ENCODE data around the gene COX20. TPM values are rescaled to one million over a fixed set of nuclear protein-coding genes. Genes with fewer than 3 reads are reported as not detected.

Gene COX20
- total and polyA plus RNA-seq, 3 donors from 2014 or later: 41.6 to 60.6 (median 52.3) TPM

DNA sequence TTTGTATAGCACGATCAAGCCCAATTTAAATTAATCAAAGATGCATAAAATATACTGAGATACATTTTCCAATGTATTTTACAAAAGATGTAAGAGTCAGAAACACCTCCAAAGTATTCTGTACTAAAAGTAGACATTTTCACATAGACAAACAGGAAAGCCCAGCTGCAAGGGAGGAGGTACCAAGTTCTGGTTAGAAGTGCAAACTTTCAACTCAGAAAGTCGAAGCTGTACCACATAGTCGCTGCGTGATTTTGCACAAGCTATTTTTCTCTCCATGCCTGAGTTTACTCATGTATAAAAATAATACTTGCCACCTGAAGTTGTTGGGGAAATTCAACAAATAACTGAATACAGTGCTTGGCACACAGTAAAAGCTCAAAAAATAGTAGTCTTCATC lies 34.5 kb downstream of the COX20 start:
- no peak for TF ChIP-seq POLR2A (IDR thresholded peaks at IDR 0.05)
- intact Hi-C loops (cut with DNase I; ENCODE audit: low total_unique reads): no loop called here
- 90 to 94% methylated on average over 4 of the region's 4 CpGs for WGBS, 2 donors

DNA sequence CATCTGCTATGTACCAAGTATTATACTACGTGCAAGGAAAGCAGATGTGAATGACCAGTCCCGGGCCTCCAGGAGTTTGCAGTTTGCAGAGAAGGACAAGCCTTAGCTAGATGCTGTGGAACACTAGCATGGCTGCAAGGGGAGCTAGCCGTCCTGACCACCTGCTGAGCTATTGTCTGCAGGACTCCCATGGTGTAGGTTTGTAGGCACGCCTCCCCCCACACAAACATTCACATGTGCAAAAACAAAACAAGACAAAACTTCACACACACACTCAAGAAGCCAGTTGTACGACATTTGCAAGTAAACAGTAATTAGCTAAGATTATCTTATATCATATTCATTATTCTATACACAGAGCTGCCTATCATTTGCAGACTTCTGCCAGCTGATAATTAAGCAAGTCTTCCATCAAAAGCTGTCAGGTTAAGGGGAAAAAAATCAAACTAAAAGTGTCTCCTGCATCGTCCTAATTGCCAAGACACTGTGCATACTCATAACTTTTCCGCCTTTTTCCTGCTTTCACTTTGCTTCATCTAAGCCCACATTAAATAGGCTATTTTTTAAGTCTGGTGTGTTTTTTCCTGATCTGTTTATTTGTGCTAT lies 39.6 kb downstream of the COX20 start:
- H3K9me3 ChIP-seq: no peaks in the 10 kb centered on the region
- intact Hi-C loops (cut with DNase I; ENCODE audit: low total_unique reads): no loop called here

More for the DNA sequence above, 34.5 kb downstream of the COX20 start:
- H3K4me1 ChIP-seq: no peaks in the 10 kb centered on the region
- H3K9me3 ChIP-seq: no peaks in the 10 kb centered on the region
- no peaks in the 10 kb centered on the region for H3K36me3 ChIP-seq (ENCODE audit: low read depth, missing control alignments)
- no peak overlapping the region for H3K4me3 ChIP-seq
- DNase-seq: no peak
- H3K27ac ChIP-seq: no peak overlapping the region
- H3K27me3 ChIP-seq: no peaks in the 10 kb centered on the region

GRCh38 chr1:244876228-244876910 lies 40.9 kb downstream of the COX20 start:
- Histone ChIP-seq H3K4me1 (peaks cover 4% of the 10 kb centered on the region), H3K27ac (no peak overlapping the region), H3K4me3 (no peak overlapping the region), H3K36me3 (ENCODE audit: low read depth, missing control alignments) (no peaks in the 10 kb centered on the region), H3K27me3 (no peaks in the 10 kb centered on the region), H3K9me3 (no peaks in the 10 kb centered on the region)
- 90 to 93% methylated on average over 8 of the region's 8 CpGs for WGBS, 2 donors
- no peak for TF ChIP-seq POLR2A (IDR thresholded peaks at IDR 0.05)
- TF ChIP-seq, protein P1, sequence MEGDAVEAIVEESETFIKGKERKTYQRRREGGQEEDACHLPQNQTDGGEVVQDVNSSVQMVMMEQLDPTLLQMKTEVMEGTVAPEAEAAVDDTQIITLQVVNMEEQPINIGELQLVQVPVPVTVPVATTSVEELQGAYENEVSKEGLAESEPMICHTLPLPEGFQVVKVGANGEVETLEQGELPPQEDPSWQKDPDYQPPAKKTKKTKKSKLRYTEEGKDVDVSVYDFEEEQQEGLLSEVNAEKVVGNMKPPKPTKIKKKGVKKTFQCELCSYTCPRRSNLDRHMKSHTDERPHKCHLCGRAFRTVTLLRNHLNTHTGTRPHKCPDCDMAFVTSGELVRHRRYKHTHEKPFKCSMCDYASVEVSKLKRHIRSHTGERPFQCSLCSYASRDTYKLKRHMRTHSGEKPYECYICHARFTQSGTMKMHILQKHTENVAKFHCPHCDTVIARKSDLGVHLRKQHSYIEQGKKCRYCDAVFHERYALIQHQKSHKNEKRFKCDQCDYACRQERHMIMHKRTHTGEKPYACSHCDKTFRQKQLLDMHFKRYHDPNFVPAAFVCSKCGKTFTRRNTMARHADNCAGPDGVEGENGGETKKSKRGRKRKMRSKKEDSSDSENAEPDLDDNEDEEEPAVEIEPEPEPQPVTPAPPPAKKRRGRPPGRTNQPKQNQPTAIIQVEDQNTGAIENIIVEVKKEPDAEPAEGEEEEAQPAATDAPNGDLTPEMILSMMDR (IDR thresholded peaks at IDR 0.05): no peak
- intact Hi-C loops (cut with DNase I; ENCODE audit: low total_unique reads): no loop called here
- DNase-seq: no peak

More for the DNA sequence above, 39.6 kb downstream of the COX20 start:
- no peaks in the 10 kb centered on the region for H3K36me3 ChIP-seq (ENCODE audit: low read depth, missing control alignments)
- H3K4me1 ChIP-seq: no peaks in the 10 kb centered on the region
- H3K4me3 ChIP-seq: no peak overlapping the region
- H3K27me3 ChIP-seq: no peaks in the 10 kb centered on the region
- H3K27ac ChIP-seq: no peak overlapping the region
- no peak for DNase-seq
- WGBS, 2 donors: 69 to 72% methylated on average over 7 of the region's 7 CpGs
- TF ChIP-seq POLR2A (IDR thresholded peaks at IDR 0.05): no peak

- TF ChIP-seq POLR2A (IDR thresholded peaks at IDR 0.05): no peak
- TF ChIP-seq, protein P1 (IDR thresholded peaks at IDR 0.05): no peak
- WGBS, 2 donors: 89 to 95% methylated on average over 5 of the region's 5 CpGs
- peaks cover 4% of the 10 kb centered on the region for H3K4me1 ChIP-seq
Measured at GRCh38 chr1:244878681-244879080, 43.2 kb downstream of the COX20 start.

GRCh38 chr1:244881552-244882280 lies 46.3 kb downstream of the COX20 start:
- Histone ChIP-seq H3K4me3 (no peak overlapping the region), H3K4me1 (peaks cover 4% of the 10 kb centered on the region), H3K27me3 (no peaks in the 10 kb centered on the region), H3K9me3 (no peaks in the 10 kb centered on the region), H3K27ac (no peak overlapping the region), H3K36me3 (ENCODE audit: low read depth, missing control alignments) (no peaks in the 10 kb centered on the region)
- intact Hi-C loops (cut with DNase I; ENCODE audit: low total_unique reads): no loop called here
- DNase-seq: no peak
- 74 to 82% methylated on average over 11 of the region's 11 CpGs for WGBS, 2 donors
- no peak for TF ChIP-seq POLR2A (IDR thresholded peaks at IDR 0.05)
- TF ChIP-seq, protein P1 (IDR thresholded peaks at IDR 0.05): no peak

More at GRCh38 chr1:244878681-244879080, 43.2 kb downstream of the COX20 start:
- Histone ChIP-seq H3K27me3 (no peaks in the 10 kb centered on the region), H3K4me3 (no peak overlapping the region), H3K9me3 (no peaks in the 10 kb centered on the region), H3K27ac (no peak overlapping the region), H3K36me3 (ENCODE audit: low read depth, missing control alignments) (no peaks in the 10 kb centered on the region)
- no peak for DNase-seq
- intact Hi-C loops (cut with DNase I; ENCODE audit: low total_unique reads): no loop called here
